ENCODE results near the gene NUBP1. TPM values are rescaled to one million over a fixed set of nuclear protein-coding genes. Genes with fewer than 3 reads are reported as not detected.
A peak's percentile ranks its signal among the peaks of the same experiment; 100 is the strongest.

The NUBP1 gene
- total RNA-seq, 2 donors from 2014 or later: 37.5 to 45.9 TPM

DNA sequence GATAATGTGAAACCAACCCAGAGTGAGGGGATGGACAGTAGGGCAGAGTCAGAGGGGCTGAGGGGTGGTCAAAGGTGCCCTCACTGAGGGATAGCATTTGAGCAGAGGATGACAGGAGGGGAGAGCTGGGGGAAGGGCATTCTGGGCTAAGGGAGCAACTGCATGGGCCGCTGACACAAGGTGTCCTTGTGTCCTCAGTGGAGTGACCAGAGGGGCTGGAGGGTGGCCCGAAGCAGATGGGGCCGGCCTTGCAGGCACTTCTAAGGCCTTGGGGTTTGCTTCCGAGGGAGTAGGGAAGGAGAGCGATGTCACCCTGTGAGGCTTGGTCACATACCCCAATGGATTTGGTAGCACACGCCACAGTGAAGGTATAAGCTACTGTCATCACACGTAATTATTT is 10.0 kb downstream of the NUBP1 start:
- no peaks in the 10 kb centered on the region for H3K27me3 ChIP-seq
- DNase-seq (ENCODE audit: low spot score): no peak
- no peak overlapping the region for H3K27ac ChIP-seq
- TF ChIP-seq, protein P1, sequence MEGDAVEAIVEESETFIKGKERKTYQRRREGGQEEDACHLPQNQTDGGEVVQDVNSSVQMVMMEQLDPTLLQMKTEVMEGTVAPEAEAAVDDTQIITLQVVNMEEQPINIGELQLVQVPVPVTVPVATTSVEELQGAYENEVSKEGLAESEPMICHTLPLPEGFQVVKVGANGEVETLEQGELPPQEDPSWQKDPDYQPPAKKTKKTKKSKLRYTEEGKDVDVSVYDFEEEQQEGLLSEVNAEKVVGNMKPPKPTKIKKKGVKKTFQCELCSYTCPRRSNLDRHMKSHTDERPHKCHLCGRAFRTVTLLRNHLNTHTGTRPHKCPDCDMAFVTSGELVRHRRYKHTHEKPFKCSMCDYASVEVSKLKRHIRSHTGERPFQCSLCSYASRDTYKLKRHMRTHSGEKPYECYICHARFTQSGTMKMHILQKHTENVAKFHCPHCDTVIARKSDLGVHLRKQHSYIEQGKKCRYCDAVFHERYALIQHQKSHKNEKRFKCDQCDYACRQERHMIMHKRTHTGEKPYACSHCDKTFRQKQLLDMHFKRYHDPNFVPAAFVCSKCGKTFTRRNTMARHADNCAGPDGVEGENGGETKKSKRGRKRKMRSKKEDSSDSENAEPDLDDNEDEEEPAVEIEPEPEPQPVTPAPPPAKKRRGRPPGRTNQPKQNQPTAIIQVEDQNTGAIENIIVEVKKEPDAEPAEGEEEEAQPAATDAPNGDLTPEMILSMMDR (IDR thresholded peaks at IDR 0.05): no peak
- H3K4me3 ChIP-seq: no peak overlapping the region
- no peaks in the 10 kb centered on the region for H3K9me3 ChIP-seq
- H3K36me3 ChIP-seq: peaks cover 59% of the 10 kb centered on the region
- H3K4me1 ChIP-seq: peaks cover 0 to 19% of the 10 kb centered on the region in 2 donors

DNA sequence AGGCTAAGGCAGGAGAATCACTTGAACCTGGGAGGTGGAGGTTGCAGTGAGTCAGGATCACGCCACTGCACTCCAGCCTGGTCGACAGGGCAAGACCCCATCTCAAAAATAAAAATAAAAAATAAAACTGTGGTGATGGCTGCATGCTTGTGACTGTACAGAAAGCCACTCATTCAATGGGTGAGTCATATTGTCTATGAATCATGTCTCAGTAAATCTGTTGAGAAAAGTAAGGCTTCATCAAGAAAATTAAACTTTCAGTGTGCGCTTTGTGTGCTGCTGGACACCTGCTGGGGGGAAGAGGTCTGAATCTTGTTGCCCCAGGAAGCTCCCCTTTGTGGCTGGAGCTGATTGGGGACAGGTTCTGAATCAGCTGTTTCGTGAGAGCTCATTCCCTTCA is 11.3 kb downstream of the NUBP1 start:
- peaks cover 0 to 10% of the 10 kb centered on the region in 2 donors for H3K4me1 ChIP-seq
- H3K27ac ChIP-seq: no peak overlapping the region
- DNase-seq (ENCODE audit: low spot score): no peak
- H3K27me3 ChIP-seq: no peaks in the 10 kb centered on the region
- no peak overlapping the region for H3K4me3 ChIP-seq
- TF ChIP-seq, protein P1 (IDR thresholded peaks at IDR 0.05): no peak
- no peaks in the 10 kb centered on the region for H3K9me3 ChIP-seq
- peaks cover 70% of the 10 kb centered on the region for H3K36me3 ChIP-seq

DNA sequence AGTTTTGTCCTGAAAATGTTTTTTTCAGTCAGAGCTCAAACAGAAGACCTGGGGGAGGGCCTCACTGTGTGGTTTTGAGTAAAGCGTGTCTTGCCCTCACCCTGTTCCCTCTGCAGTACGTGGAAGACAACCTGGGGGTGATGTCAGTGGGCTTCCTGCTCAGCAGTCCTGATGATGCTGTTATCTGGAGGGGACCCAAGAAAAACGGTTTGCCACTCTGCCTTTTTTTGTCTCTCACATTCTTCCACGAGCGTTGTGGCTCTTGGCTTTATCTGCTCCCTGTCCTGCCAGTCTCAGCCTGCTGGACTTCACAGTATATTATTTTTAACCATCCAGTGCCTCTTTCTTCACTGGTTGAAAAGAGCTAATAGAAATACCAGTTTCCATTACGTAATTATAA is 12.9 kb downstream of the NUBP1 start:
- TF ChIP-seq, protein P1 (IDR thresholded peaks at IDR 0.05): no peak
- H3K27ac ChIP-seq: peak overlapping the region; percentile 20 to 73
- peaks cover 74% of the 10 kb centered on the region for H3K36me3 ChIP-seq
- H3K4me3 ChIP-seq: no peak overlapping the region
- H3K27me3 ChIP-seq: no peaks in the 10 kb centered on the region
- no peak for DNase-seq (ENCODE audit: low spot score)
- no peaks in the 10 kb centered on the region for H3K9me3 ChIP-seq
- H3K4me1 ChIP-seq: peaks cover 0 to 6% of the 10 kb centered on the region in 2 donors

DNA sequence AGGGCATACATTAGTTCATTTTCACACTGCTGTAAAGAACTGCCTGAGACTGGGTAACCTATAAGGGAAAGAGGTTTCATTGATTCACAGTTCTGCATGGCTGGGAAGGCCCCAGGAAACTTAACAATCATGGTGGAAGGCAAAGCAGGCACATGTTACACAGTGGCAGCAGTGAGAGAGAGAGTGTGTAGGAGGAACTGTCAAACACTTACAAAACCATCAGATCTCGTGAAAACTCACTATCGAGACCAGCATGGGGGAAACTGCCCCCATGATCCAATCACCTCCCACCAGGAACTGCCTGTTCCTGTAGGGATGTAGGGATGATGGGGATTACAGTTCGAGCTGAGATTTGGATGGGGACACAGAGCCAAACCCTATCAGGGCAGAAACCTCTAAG is 17.2 kb downstream of the NUBP1 start:
- Histone ChIP-seq H3K27me3 (no peaks in the 10 kb centered on the region), H3K36me3 (peaks cover 83% of the 10 kb centered on the region), H3K4me3 (no peak overlapping the region), H3K27ac (no peak overlapping the region), H3K9me3 (no peaks in the 10 kb centered on the region), H3K4me1 (peaks cover 0 to 12% of the 10 kb centered on the region in 2 donors)
- no peak for DNase-seq (ENCODE audit: low spot score)
- TF ChIP-seq, protein P1 (IDR thresholded peaks at IDR 0.05): no peak

DNA sequence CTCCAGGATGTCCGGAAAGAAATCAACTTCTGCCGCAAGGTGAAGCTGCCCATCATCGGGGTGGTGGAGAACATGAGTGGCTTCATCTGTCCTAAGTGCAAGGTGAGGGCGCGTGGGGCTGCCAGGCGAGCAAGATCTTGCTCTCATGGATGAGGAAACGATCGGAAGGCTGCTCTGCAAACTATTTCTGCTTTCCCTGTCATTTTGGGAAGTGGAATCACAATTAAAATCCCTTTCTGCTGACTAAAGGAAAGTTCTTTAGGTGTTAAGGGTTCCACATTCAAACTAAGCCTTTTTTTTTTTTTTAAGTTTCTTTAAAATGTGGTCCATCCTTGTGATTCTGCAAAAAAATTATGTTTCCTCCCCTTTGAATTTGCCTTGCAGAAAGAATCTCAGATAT is 17.7 kb downstream of the NUBP1 start:
- Histone ChIP-seq H3K4me1 (peaks cover 0 to 11% of the 10 kb centered on the region in 2 donors), H3K27me3 (no peaks in the 10 kb centered on the region), H3K36me3 (peaks cover 78% of the 10 kb centered on the region), H3K4me3 (no peak overlapping the region), H3K9me3 (no peaks in the 10 kb centered on the region), H3K27ac (no peak overlapping the region)
- TF ChIP-seq, protein P1 (IDR thresholded peaks at IDR 0.05): no peak
- DNase-seq (ENCODE audit: low spot score): no peak

DNA sequence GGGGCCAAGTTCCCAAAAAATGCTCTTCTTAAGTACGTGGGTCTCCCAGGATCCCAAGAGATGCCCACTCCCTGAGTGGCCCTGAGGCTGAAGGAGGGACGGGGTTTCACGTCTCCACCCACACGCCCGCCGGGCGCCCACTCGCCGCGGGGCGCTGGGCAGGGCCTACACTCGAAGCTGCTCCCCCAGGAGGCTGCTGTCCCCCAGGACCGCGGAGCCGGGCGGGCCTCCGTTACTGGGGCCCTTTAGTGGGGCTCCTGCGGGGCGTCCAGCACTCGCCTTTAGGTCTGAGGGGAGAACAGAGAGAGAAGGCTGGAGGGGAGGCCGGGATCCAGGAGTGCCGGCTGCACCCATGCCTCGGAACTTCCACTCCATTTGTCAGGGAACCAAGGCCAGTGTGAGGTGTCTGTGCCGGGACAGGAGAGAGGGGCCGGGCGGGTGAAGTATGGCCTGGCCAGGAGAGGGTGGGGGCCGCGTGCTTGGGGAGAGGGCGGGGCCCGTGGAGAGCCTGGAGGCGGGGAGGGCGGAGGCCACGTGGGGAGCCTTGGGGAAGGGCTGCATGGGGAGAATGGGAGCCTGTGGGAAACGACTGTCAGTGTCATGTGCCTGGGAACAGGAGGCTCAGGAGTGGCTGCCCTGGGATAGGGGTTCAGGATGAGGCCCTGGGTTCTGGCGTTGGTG is 18.8 kb downstream of the NUBP1 start:
- no peak for DNase-seq (ENCODE audit: low spot score)
- no peak overlapping the region for H3K27ac ChIP-seq
- peaks cover 0 to 10% of the 10 kb centered on the region in 2 donors for H3K4me1 ChIP-seq
- H3K27me3 ChIP-seq: no peaks in the 10 kb centered on the region
- no peak overlapping the region for H3K4me3 ChIP-seq
- no peaks in the 10 kb centered on the region for H3K9me3 ChIP-seq
- TF ChIP-seq, protein P1 (IDR thresholded peaks at IDR 0.05): no peak
- H3K36me3 ChIP-seq: peaks cover 77% of the 10 kb centered on the region
